Measurements from ENCODE around the gene DNAJC24. TPM values are rescaled to one million over a fixed set of nuclear protein-coding genes. Genes with fewer than 3 reads are reported as not detected.

Gene DNAJC24
- total RNA-seq, result 25.9 and 26.0 TPM in 2 replicates

DNA sequence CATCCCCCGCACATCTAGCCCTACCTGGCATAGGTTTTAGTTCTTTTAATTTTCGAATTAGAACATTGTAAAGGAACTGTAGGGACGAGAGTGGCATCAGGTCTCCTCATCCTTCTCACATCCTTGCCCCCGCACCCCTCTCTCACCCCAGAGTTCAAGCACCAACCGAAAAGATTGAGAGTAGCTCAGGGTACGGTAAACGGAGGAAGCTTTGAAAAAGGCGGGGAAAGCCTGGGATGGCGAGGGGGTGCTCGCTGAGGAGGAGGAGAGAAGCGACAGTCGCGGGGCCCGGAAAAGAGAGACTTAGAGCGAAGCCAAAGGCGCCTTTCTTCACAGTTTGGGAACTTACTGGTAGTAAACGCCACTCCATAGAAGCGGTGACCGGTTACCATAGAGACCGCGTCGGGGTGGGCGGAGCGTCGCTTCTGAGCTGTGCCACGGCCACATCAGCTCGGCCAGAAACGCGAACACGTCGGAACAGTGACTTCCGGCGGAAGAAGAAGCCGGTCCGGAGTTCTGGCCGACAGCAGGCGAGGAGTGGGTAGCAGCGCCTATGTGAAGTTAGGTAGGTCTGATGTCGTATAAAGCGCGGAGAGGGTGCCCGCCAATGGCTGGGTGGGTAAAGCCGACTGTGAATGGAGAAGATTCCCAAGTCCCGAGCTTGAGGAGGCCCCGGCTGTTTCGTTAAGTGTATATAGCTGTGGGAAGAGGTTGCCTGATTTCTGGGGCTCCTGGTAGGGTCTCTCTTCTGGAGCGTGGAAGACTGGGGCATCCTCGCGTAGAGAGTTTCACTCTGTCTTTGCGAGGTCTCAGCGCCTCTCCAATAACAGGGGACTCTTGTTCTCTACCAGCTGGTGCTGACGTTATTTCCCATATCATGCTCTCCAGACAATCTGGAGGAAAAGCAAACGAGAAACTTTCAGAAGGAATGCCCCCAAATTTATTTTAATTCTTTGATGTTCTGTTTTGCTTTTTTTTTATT is at the start of gene DNAJC24, which contains the start of gene DCDC1:
Gene DNAJC24, plus strand, starts transcription at position 513 of the 982 bp plus-strand sequence. CDS start 889 bp downstream, outside the sequence.
Gene DCDC1, minus strand, starts transcription at position 392 of the 982 bp plus-strand sequence. CDS start 41,459 bp downstream, outside the sequence.

Other genes with a start within 250 kb of the DNAJC24 start
- 0.65 and 1.6 TPM in 2 replicates for gene DCDC1, start 121 bp upstream of the DNAJC24 start, total RNA-seq
- 9.3 and 13.5 TPM in 2 replicates for gene IMMP1L, start 139.8 kb downstream of the DNAJC24 start, total RNA-seq
- gene ELP4, start 139.9 kb downstream of the DNAJC24 start, total RNA-seq, result 22.6 and 24.9 TPM in 2 replicates